ENCODE results near the gene CCND1.

GRCh38 chr11:69666261-69666660, 25.3 kb downstream of the CCND1 start:
- TF ChIP-seq TCF12 (IDR thresholded peaks at IDR 0.05; ENCODE audit: low read depth, low read length) (no peak), CTCF (IDR thresholded peaks at IDR 0.05; ENCODE audit: control extremely low read depth in 1 of 3, insufficient read depth in 1 of 3, low read depth in 1 of 3, low read length in 3 of 3) (no peak), TBP (IDR thresholded peaks at IDR 0.05; ENCODE audit: low read depth, low read length) (no peak), TAF1 (IDR thresholded peaks at IDR 0.05; ENCODE audit: low read depth, low read length) (no peak), POLR2A (IDR thresholded peaks at IDR 0.05; ENCODE audit: control extremely low read depth in 1 of 2, low read depth in 2 of 2, low read length in 2 of 2) (no peak), CREB1 (IDR thresholded peaks at IDR 0.05) (no peak), JUND (IDR thresholded peaks at IDR 0.05; ENCODE audit: low read length) (no peak)

Measured in H1 (cell line).